GM03348 (cell line): ENCODE measurements around the gene TTC28.
A peak's percentile ranks its signal among the peaks of the same experiment; 100 is the strongest.

Experiments
- DNase-seq: peaks from one replicate; pipeline ENCODE4 v3.0.0; 2012; ENCODE audit warnings: low spot score

TTC28 gene

DNA sequence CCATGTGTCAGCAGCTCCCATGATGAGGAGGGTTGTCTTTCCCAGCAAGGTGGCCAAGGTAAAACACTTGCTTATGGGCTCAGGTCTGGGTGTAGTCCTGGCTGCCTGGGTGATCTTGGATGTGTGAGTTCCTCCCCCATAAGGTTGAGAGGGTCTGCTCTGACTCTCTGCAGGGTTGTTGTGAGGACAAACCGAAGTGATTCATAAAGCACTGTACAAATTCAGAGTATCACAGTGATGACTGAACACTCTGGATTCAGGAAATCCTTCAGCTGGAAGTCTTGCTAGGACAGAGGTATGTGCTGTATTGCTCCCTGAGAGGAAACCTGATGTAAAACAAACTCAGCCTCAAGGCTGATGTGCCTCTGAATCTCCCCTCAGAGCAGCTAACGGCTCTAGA lies 539.7 kb downstream of the TTC28 start:
- DNase-seq: peak; percentile 65

GRCh38 chr22:28139516-28139915 lies 540.1 kb downstream of the TTC28 start:
- DNase-seq: no peak

- DNase-seq: no peak
These were observed 542.6 kb downstream of the TTC28 start for GRCh38 chr22:28137036-28137435.

GRCh38 chr22:28132466-28132865 lies 547.2 kb downstream of the TTC28 start:
- DNase-seq: no peak

DNA sequence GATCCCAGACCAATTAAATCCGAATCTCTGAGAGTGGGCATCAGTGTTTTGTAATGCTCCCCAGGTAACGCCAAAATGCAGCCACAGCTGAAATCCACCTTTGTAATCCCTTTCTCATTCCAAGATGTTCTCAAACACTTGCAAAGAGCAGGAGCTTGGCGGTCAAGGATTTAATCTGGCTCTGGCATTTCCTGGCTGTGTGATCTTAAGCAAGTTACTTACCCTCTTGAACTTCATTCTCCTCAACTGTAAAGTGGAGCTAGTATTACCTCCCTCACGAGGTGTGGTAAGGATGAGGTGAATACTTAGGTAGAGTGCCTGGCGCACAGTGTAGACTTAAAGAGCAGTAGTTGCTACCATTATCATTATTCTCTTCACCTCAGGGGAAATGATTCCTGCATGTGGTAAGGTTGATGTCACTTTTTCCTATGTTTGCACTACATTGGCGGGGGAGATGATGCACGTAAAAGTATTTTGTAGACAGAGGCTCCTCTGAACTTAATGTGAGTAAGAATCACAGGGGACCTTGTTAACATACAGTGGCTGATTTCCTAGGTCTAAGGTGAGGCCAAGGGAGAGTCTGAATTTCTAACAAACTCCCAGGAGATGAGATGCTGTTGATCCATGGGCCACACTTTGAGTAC lies 550.2 kb downstream of the TTC28 start:
- no peak for DNase-seq

DNA sequence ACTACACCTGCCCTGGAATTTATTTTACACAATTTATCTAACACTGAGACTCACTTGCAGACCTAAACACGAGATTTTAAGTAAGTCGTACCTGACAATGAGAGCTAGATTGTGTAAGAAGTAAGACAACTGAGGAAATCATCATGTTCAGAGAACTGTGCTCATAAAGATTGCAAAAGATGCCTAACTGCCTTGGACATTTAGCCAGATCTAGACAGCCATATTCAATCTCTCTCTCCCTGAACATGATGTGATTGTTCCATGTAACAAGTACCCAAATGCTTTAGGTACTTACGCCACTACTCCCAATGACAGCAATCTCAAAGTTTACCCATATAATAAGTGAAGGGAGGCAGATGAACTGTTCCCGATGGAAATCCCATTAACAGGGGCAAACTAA lies 550.8 kb downstream of the TTC28 start:
- no peak for DNase-seq

DNA sequence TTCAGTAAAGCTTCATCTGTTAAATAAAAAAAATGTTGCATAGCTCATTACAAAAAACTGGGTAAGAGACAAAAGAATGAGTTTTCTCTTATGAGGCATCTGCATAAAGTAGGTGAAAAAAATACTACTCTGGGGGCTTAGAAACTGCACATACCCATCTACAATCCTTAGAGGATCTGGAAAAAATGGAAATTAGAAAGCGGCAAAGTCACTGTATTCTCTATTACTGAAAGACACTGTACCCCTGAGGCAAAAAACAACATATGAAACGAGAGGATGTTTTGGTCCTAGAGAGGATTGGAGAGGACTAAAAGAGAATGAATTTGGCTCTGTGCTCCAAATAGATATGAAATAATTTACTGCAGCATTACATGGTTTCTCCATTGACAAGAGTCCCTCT lies 553.8 kb downstream of the TTC28 start:
- DNase-seq: no peak

DNA sequence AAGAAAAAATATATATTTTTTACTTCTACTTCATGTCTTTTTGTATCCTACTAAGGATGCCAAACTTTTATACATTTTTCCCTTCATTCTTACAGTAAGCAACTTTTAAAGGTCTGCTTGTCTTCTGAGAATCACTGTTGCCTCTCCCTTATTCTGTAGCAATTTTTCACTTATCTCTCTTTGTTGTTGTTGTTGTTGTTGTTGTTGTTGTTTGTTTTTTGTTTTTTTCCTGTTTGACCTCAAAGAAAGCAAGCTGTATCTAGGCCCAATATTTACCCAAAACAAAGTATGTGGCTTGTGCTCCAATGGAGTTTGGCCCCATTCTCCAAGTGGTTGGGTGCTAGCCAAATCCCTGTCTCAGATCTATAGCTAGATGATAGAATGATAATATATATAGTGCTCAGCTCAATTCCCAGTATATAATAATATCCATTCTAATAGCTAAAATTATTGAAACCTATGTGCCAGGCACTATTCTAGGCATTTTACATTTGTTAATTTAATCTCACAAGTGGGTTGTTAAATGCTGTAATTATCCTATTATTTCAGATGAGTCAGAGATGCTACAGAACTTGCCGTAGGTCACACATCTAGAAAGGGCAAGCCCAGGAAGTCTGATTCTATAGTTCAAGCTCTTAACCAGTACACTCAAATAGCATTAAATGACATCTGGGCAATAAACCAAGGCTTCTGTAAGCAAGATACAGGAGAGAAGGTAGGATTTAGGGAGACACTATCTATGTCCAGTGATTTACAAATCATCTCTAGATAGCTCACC lies 555.5 kb downstream of the TTC28 start:
- no peak for DNase-seq

GRCh38 chr22:28120691-28121592 lies 558.7 kb downstream of the TTC28 start:
- no peak for DNase-seq

DNA sequence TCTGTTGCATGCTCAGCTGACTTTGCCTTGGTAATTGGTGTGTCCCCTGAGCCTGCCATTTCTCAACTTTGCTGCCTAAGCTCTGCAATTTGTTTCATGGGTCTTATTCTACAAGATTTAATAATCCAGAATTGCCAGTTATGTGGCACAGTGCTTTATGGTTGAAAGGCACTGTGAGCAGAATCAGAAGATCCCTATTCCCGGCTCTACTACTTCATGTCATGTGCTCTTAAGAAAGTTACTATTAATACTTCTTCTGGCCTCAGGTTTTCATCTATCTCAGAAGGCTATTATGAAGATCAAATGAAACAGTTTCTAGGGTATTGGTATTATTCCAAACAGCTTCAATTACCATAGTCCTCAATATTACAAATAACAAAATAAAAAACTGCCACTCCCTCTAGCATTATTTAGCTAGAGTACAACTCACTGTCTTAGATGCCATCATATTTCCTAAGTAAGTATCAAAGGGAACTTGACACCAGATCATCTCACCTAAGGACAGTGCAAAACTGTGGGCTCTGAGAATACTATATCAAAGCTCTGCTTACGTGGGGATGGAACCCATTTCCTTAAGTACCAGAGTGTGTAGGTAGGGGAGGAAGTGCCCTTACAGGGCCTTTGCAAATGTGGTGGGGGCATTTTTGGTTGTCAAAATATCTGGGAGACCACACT lies 560.5 kb downstream of the TTC28 start:
- DNase-seq: no peak

DNA sequence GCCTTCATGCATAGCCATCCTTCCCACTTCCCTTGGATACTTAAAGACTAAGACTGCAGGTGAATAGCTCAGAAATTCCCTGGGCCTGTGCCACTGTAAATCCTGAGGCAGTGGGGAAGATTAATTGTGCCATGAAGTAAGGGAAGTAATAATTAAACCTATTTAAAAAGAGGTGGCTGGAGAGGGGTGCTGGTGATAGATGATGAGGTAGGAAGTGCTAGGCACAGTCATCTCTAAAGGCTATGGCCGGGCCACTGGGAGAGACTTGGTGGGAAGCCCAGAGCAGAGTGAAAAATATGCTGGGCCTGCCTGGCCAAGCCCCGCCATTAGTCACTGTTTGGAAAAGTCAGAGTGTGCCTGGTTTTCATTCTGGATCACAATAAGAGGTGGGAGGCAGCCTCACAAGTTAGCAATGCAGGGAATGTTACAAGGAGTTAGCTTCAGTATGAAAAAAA lies 563.4 kb downstream of the TTC28 start:
- DNase-seq: peak; percentile 86

- DNase-seq: no peak
These were observed 564.2 kb downstream of the TTC28 start for GRCh38 chr22:28115426-28115825.

DNA sequence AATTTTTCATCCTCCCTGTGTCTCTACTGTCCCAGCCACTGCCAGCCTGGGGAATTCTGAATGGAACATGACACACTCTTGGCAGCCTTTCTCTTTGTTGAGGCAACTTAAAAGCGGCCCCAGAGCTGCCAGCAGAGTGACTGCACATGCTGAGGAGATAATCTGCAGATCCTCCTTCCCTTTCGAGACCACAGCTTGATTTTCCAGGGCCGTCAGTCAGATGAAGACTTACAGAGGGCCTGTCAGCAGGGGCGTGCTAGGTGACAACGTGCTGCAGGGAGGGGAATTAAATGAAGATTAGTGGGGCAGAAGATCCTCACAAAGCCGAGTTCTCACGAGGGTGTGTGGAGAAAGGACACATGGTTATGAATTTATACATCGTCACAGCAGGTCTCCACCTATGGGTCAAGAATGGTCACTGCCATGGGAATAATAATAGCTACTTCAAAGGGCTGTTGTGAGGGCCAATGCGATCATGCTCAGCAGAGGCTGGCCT lies 567.0 kb downstream of the TTC28 start:
- peak; percentile 46 for DNase-seq

DNA sequence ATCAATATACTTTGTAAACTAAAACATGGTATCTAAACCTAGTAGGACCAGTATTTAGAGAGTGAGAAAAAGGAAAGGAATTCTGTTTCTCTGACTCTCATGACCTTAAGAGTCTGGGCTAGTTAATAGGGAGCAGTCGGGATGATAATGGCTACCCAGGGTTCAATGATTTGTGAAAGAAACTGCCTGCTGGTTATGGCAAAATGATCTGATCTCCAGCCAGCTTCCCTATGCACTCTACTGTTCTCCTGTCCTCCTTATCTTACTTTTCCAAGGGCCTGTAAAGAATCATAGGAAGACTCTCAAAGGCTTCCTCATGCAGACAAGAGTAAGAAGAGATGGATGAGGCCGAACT lies 567.5 kb downstream of the TTC28 start:
- no peak for DNase-seq

DNA sequence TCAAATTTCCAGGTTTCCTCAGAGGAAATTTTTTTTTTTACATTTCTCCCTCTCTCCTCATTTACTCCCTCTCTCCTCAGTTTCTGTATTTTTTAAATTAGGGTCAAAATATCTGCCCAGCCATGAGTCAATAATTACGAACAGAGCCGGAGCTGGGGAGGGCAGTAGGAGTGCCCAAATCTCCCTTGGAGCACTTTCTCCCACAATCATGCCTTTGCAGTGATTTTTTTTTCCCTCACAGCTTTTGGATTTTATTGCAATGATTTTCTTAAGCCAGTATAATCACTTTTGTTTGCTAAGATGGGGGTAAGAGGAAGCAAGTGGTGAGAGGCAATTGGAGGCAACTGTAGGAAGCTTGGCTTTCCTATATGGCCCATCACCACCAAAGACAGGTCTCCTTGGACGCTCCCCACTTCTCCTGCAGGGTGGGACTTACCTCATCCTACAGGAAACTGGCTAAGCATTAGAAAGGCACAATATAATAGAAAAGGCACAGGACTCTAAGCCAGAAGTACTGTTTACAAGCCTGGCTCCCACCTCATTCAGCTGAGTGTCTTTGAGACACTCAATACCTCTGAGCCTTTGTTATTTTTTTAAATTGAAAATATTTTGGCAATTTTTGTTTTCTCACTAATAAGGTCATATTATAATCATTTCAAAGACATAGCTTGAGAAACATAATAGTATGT lies 568.0 kb downstream of the TTC28 start:
- peak; percentile 67 for DNase-seq

DNA sequence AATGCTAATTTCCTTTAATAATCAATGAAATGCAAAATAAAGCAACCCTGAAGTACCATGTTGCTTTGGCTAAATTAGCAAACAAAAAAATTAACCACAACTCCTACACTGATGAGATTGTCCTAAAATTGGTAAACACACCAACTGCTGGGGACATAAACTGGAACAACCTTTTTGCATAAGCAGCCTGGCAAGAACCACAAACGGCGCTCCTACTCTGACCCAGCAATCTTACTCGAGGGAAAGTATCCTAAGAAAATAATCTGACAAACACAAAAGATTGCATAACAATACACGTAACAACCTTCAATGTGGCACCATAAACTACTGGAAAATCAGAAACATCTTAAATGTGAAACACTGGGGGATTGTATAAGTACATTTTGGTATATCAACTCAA lies 570.8 kb downstream of the TTC28 start:
- no peak for DNase-seq

DNA sequence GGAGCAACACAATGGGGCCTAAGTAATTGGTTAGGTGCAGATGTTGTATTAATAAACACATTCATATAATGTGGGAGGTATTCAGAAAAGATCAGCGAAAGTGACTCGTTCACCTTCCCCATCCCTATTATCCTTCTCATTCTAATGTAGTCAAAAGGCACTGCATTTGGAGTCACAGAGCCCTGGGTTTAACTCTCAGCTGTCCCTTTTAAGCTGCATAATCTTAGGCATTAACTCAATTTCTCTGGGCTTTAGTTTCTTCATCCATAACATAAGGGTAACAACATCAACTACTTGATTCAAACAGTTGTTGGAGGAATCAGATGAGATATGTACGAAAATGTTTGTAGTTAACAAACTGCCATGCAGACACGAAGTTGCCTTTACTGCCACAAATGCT lies 573.0 kb downstream of the TTC28 start:
- no peak for DNase-seq

- no peak for DNase-seq
These were observed 573.7 kb downstream of the TTC28 start for GRCh38 chr22:28105988-28106387.

- DNase-seq: no peak
These were observed 574.2 kb downstream of the TTC28 start for GRCh38 chr22:28105413-28105812.

GRCh38 chr22:28103596-28103995 lies 576.0 kb downstream of the TTC28 start:
- DNase-seq: peak; percentile 31

GRCh38 chr22:28102151-28102812 lies 577.4 kb downstream of the TTC28 start:
- no peak for DNase-seq
